Mesendoderm (in vitro differentiated cells): ENCODE measurements around the gene PPP1R7.

ENCODE experiments used
- DNase-seq: peaks from one replicate; pipeline ENCODE4 v3.0.0; 2013
- H2AK5ac ChIP-seq: 2 replicates; pipeline ENCODE4 v1.6.1; 2013; ENCODE audit warnings: low read length, inconsistent platforms
- H2BK120ac ChIP-seq: 2 replicates; pipeline ENCODE4 v1.6.1; 2013; ENCODE audit warnings: low read depth, mild to moderate bottlenecking, low read length, moderate library complexity, mixed read lengths
- H2BK15ac ChIP-seq: replicated peaks from 2 replicates; pipeline ENCODE4 v1.6.1; 2013; ENCODE audit warnings: low read depth, mild to moderate bottlenecking, moderate library complexity
- H2BK5ac ChIP-seq: 2 replicates; pipeline ENCODE4 v1.6.1; 2013; ENCODE audit warnings: low read length, inconsistent platforms
- H3K18ac ChIP-seq: 2 replicates; pipeline ENCODE4 v1.6.1; 2013; ENCODE audit warnings: mild to moderate bottlenecking, low read length, mixed read lengths
- H3K23ac ChIP-seq: one replicate; pipeline ENCODE4 v1.6.1; 2013; ENCODE audit warnings: low read length
- H3K27ac ChIP-seq: 2 replicates; pipeline ENCODE4 v1.5.1; 2013; ENCODE audit warnings: low read depth, mild to moderate bottlenecking, inconsistent platforms, low read length, moderate library complexity
- H3K27me3 ChIP-seq: 2 replicates; pipeline ENCODE4 v1.6.1; 2013; ENCODE audit warnings: low read length, control low read depth, mild to moderate bottlenecking, inconsistent platforms; ENCODE audit not compliant: insufficient read depth, poor library complexity
- H3K36me3 ChIP-seq: 2 replicates; pipeline ENCODE4 v1.6.1; 2013; ENCODE audit warnings: low read length, inconsistent platforms; ENCODE audit not compliant: control insufficient read depth, insufficient read depth
- H3K4ac ChIP-seq: one replicate; pipeline ENCODE4 v1.6.1; 2013; ENCODE audit warnings: low read depth, mild to moderate bottlenecking, low read length, moderate library complexity
- H3K4me1 ChIP-seq: 2 replicates; pipeline ENCODE4 v1.6.1; 2013; ENCODE audit warnings: low read depth, low read length, inconsistent platforms; ENCODE audit not compliant: control insufficient read depth
- H3K4me2 ChIP-seq: 2 replicates; pipeline ENCODE4 v1.6.1; 2013; ENCODE audit warnings: low read length
- H3K4me3 ChIP-seq: 2 replicates; pipeline ENCODE4 v1.5.1; 2013; ENCODE audit warnings: mild to moderate bottlenecking, low read length
- H3K56ac ChIP-seq: one replicate; pipeline ENCODE4 v1.6.1; 2013; ENCODE audit warnings: low read length
- H3K79me1 ChIP-seq: 2 replicates; pipeline ENCODE4 v1.6.1; 2013; ENCODE audit warnings: low read length, inconsistent platforms
- H3K79me2 ChIP-seq: 2 replicates; pipeline ENCODE4 v1.6.1; 2013; ENCODE audit warnings: mild to moderate bottlenecking, low read length; ENCODE audit not compliant: control insufficient read depth, insufficient read depth
- H3K9ac ChIP-seq: 2 replicates; pipeline ENCODE4 v1.6.1; 2013; ENCODE audit warnings: low read length, inconsistent platforms
- H4K5ac ChIP-seq: one replicate; pipeline ENCODE4 v1.6.1; 2013; ENCODE audit warnings: low read length
- H4K8ac ChIP-seq: one replicate; pipeline ENCODE4 v1.6.1; 2013; ENCODE audit warnings: low read depth, mild to moderate bottlenecking, control low read depth, low read length, moderate library complexity
- WGBS: extraction: QIAGEN DNeasy Blood & Tissue Kit; methylation state at CpG from one replicate; pipeline ENCODE4 v1.1.7; 2013; ENCODE audit warnings: low lambda C conversion rate, missing lambda C conversion rate; ENCODE audit not compliant: insufficient coverage; ENCODE audit errors: extremely low coverage; 5-methylcytosine and 5-hydroxymethylcytosine counted together

Gene PPP1R7

GRCh38 chr2:241131531-241131930 lies 18.7 kb upstream of the PPP1R7 start:
- Histone ChIP-seq H2BK15ac (no peak overlapping the region), H3K79me1 (no peaks in the 10 kb centered on the region), H3K27ac (no peak overlapping the region), H2BK5ac (no peak overlapping the region), H3K27me3 (no peaks in the 10 kb centered on the region), H4K5ac (no peak overlapping the region), H3K18ac (no peak overlapping the region), H2BK120ac (no peak overlapping the region), H3K36me3 (peaks cover 4% of the 10 kb centered on the region), H3K4me2 (no peak overlapping the region), H3K23ac (no peak overlapping the region), H3K4ac (no peak overlapping the region), H3K79me2 (no peaks in the 10 kb centered on the region), H3K4me1 (no peaks in the 10 kb centered on the region), H3K4me3 (no peak overlapping the region), H3K9ac (no peak overlapping the region), H2AK5ac (no peak overlapping the region), H4K8ac (no peak overlapping the region), H3K56ac (no peak overlapping the region)
- no peak for DNase-seq
- WGBS: no CpG with 5 or more reads among the region's 7 CpGs

DNA sequence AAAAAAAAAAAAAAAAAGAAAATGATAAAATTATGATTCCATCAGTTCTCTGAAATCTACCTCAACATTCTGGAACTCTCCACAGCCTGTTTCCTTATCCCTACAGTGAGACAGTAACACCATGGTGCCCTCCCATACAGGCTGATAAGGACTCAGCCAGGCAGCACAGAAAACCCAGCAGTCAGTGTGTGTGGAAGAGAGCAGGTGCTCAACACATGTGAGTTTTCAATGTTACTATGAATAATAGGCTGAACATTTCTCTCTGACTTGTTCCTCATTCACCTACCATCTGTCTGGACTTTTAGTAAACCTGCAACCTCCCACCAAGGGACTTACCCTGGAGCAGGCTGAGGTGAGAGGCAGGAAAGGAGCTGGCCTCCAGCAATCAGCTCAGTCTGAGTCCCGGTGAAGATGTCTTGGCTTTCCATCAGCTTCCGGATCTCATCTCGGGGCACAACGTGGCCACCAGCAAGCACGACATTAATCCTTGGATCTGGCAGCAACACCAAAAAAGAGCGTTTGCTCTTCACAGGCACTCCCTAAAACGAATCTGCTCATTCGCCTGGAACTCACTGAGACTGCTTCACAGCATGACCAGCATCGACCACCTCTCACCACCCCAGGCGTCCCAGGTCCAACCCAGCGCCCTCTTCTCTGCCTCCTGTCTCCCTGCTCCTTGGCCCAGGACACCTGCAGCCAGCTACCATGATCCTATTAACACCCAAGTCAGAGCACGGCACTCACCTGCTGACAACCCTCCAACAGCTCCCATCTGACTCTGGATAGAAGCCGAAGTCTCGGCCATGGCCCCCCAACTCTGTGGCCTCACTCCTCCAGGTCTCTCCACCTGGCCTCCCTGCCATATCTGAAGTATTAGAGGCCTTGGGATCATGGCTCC lies 17.5 kb upstream of the PPP1R7 start:
- no peak overlapping the region for H3K9ac ChIP-seq
- no peak overlapping the region for H4K8ac ChIP-seq
- no peak overlapping the region for H3K23ac ChIP-seq
- no peak overlapping the region for H2AK5ac ChIP-seq
- H2BK15ac ChIP-seq: no peak overlapping the region
- H3K79me1 ChIP-seq: no peaks in the 10 kb centered on the region
- no peaks in the 10 kb centered on the region for H3K27me3 ChIP-seq
- no peaks in the 10 kb centered on the region for H3K79me2 ChIP-seq
- H2BK120ac ChIP-seq: no peak overlapping the region
- H3K36me3 ChIP-seq: peaks cover 3% of the 10 kb centered on the region
- no peak overlapping the region for H3K27ac ChIP-seq
- H4K5ac ChIP-seq: no peak overlapping the region
- H3K4me1 ChIP-seq: no peaks in the 10 kb centered on the region
- no peak overlapping the region for H3K56ac ChIP-seq
- no peak overlapping the region for H3K18ac ChIP-seq
- DNase-seq: no peak
- H3K4ac ChIP-seq: no peak overlapping the region
- no peak overlapping the region for H2BK5ac ChIP-seq
- no peak overlapping the region for H3K4me3 ChIP-seq
- no CpG with 5 or more reads among the region's 14 CpGs for WGBS
- H3K4me2 ChIP-seq: no peak overlapping the region

DNA sequence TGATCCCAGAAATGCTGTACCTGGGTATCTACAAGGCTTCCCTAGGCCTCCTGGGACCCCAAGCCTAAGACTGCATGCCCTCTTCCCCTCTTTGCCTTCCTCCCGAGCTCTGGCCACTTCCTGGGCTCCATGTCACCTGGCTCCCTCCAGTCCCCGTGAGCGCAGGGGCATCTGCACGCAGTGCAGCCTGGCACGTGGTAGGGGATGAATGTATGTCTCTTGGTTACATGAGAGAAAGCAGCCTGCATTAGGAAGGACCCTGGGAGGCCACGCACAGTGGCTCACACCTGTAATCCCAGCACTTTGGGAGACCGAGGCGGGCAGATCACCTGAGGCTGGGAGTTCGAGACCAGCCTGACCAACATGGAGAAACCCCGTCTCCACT lies 16.8 kb upstream of the PPP1R7 start:
- Histone ChIP-seq H3K23ac (no peak overlapping the region), H4K5ac (no peak overlapping the region), H3K18ac (no peak overlapping the region), H3K4me1 (no peaks in the 10 kb centered on the region), H3K9ac (no peak overlapping the region), H3K4me3 (no peak overlapping the region), H3K36me3 (peaks cover 3% of the 10 kb centered on the region), H3K4me2 (no peak overlapping the region), H2BK120ac (no peak overlapping the region), H2BK5ac (no peak overlapping the region), H3K79me1 (no peaks in the 10 kb centered on the region), H2AK5ac (no peak overlapping the region), H4K8ac (no peak overlapping the region), H2BK15ac (no peak overlapping the region), H3K79me2 (no peaks in the 10 kb centered on the region), H3K4ac (no peak overlapping the region), H3K27ac (no peak overlapping the region), H3K27me3 (no peaks in the 10 kb centered on the region), H3K56ac (no peak overlapping the region)
- WGBS: no CpG with 5 or more reads among the region's 10 CpGs
- DNase-seq: no peak

- Histone ChIP-seq H3K36me3 (peaks cover 3% of the 10 kb centered on the region), H3K18ac (no peak overlapping the region), H2BK5ac (no peak overlapping the region), H3K4me2 (no peak overlapping the region), H3K27me3 (no peaks in the 10 kb centered on the region), H3K9ac (no peak overlapping the region), H3K4me3 (no peak overlapping the region), H2AK5ac (no peak overlapping the region), H3K27ac (no peak overlapping the region), H2BK120ac (no peak overlapping the region), H3K56ac (no peak overlapping the region), H3K4me1 (no peaks in the 10 kb centered on the region), H4K5ac (no peak overlapping the region), H4K8ac (no peak overlapping the region), H3K79me1 (no peaks in the 10 kb centered on the region), H2BK15ac (no peak overlapping the region), H3K23ac (no peak overlapping the region), H3K4ac (no peak overlapping the region), H3K79me2 (no peaks in the 10 kb centered on the region)
- DNase-seq: no peak
- no CpG with 5 or more reads among the region's 7 CpGs for WGBS
Observed at GRCh38 chr2:241134711-241135110, 15.6 kb upstream of the PPP1R7 start.

GRCh38 chr2:241135737-241136136 lies 14.5 kb upstream of the PPP1R7 start:
- Histone ChIP-seq H3K23ac (no peak overlapping the region), H2BK5ac (no peak overlapping the region), H4K8ac (no peak overlapping the region), H3K79me2 (no peaks in the 10 kb centered on the region), H3K56ac (no peak overlapping the region), H4K5ac (no peak overlapping the region), H3K27ac (no peak overlapping the region), H3K18ac (no peak overlapping the region), H3K4me1 (no peaks in the 10 kb centered on the region), H3K27me3 (no peaks in the 10 kb centered on the region), H3K4ac (no peak overlapping the region), H2AK5ac (no peak overlapping the region), H3K79me1 (no peaks in the 10 kb centered on the region), H3K9ac (no peak overlapping the region), H2BK15ac (no peak overlapping the region), H3K4me3 (no peak overlapping the region), H3K36me3 (peaks cover 3% of the 10 kb centered on the region), H3K4me2 (no peak overlapping the region), H2BK120ac (no peak overlapping the region)
- WGBS: no CpG with 5 or more reads among the region's 9 CpGs
- no peak for DNase-seq

- Histone ChIP-seq H2BK15ac (no peak overlapping the region), H3K4ac (no peak overlapping the region), H3K27ac (no peak overlapping the region), H2BK5ac (no peak overlapping the region), H3K79me2 (no peaks in the 10 kb centered on the region), H2BK120ac (no peak overlapping the region), H3K9ac (no peak overlapping the region), H3K4me1 (no peaks in the 10 kb centered on the region), H4K8ac (no peak overlapping the region), H3K18ac (no peak overlapping the region), H3K4me2 (no peak overlapping the region), H3K4me3 (no peak overlapping the region), H3K79me1 (no peaks in the 10 kb centered on the region), H3K56ac (no peak overlapping the region), H3K27me3 (no peaks in the 10 kb centered on the region), H4K5ac (no peak overlapping the region), H3K23ac (no peak overlapping the region), H2AK5ac (no peak overlapping the region), H3K36me3 (peaks cover 3% of the 10 kb centered on the region)
- DNase-seq: no peak
- no CpG with 5 or more reads among the region's 8 CpGs for WGBS
Observed at GRCh38 chr2:241136191-241136590, 14.1 kb upstream of the PPP1R7 start.
